Upper lobe of left lung (tissue), 6 donors: Measurements from ENCODE around the gene HOXD10. TPM values are rescaled to one million over a fixed set of nuclear protein-coding genes. Genes with fewer than 3 reads are reported as not detected.

Source experiments
- ATAC-seq, 2 donors: fragments of 200-7000 bp; cut with Tn5 transposase; one replicate each; pipeline ENCODE4 v1.9.1; 2022; ENCODE audit warnings: mild to moderate bottlenecking in 2 of 2, moderate library complexity in 2 of 2; ENCODE audit not compliant: low FRiP score in 2 of 2
- DNase-seq, 2 donors: peaks; one replicate each; pipeline ENCODE4 v3.0.0-alpha.2; 2019 to 2020
- H3K27ac ChIP-seq, 4 donors: fragments of 200-600 bp; sonication (generic); one replicate each; pipeline ENCODE4 v1.5.1; 2016 to 2019
- H3K27me3 ChIP-seq, 4 donors: fragments of 200-600 bp; sonication (generic); one replicate each; pipeline ENCODE4 v1.5.1; 2017 to 2019
- H3K36me3 ChIP-seq, 4 donors: fragments of 200-600 bp; sonication (generic); one replicate each; pipeline ENCODE4 v1.5.1; 2016 to 2019
- H3K4me1 ChIP-seq, 4 donors: fragments of 200-600 bp; sonication (generic); one replicate each; pipeline ENCODE4 v1.5.1; 2018 to 2019
- H3K4me3 ChIP-seq, 4 donors: fragments of 200-600 bp; sonication (generic); one replicate each; pipeline ENCODE4 v1.5.1; 2017 to 2019; ENCODE audit warnings: mild to moderate bottlenecking in 2 of 4, moderate library complexity in 1 of 4
- H3K9me3 ChIP-seq, 4 donors: fragments of 200-600 bp; sonication (generic); one replicate each; pipeline ENCODE4 v1.5.1; 2018 to 2019
- CTCF ChIP-seq, 6 experiments: fragments of 450-650 bp in 4 of 6; fragments of 200-600 bp in 2 of 6; sonication (generic) in 2 of 6; IDR thresholded peaks; one replicate each; pipeline ENCODE4 v1.5.1; 2016 to 2019; ENCODE audit warnings: antibody characterized with exemption in 6 of 6
- EP300 ChIP-seq, 4 donors: sonication (generic); formaldehyde crosslinking; IDR thresholded peaks; one replicate each; pipeline ENCODE4 v1.5.1; 2017; ENCODE audit warnings: antibody characterized with exemption in 4 of 4, control low read depth in 2 of 4
- POLR2A ChIP-seq, 4 donors: fragments of 450-650 bp; IDR thresholded peaks; one replicate each; pipeline ENCODE4 v1.5.1; 2016 to 2017; ENCODE audit warnings: antibody characterized with exemption in 4 of 4, mild to moderate bottlenecking in 2 of 4
- POLR2AphosphoS5 ChIP-seq, 2 donors: sonication (generic); formaldehyde crosslinking; IDR thresholded peaks; one replicate each; pipeline ENCODE4 v1.5.1; 2017; ENCODE audit warnings: antibody characterized with exemption in 2 of 2
- WGBS, 2 donors: methylation state at CpG; one replicate each; pipeline ENCODE4 v1.1.5; 2017 to 2018; 5-methylcytosine and 5-hydroxymethylcytosine counted together
- total RNA-seq, 6 donors: library from RNA; depleted of rRNA in 4 of 6; stranded (reverse); fragments of >200 nt in 4 of 6; gene quantifications; one replicate each; pipeline versions ENCODE4 v1.1.0 to v1.2.1, GENCODE V29; 2016 to 2021
- donor health status: DM: no; HTN: no; CAD: no; lungs with moderate emphysema.
- donor health status: DM: no; HTN: yes; CAD: no; lungs with severe emphysema.

The HOXD10 gene
- total RNA-seq, 6 donors from 2014 or later = 0.47 to 0.55 TPM; not detected in 4

GRCh38 chr2:176148751-176149421, 32.3 kb downstream of the HOXD10 start:
- ATAC-seq (no peak), DNase-seq (no peak)

GRCh38 chr2:176149481-176149938, 32.9 kb downstream of the HOXD10 start:
- no peak overlapping the region for H3K27ac ChIP-seq
- TF ChIP-seq EP300 (IDR thresholded peaks at IDR 0.05) = no peak
- TF ChIP-seq CTCF (IDR thresholded peaks at IDR 0.05) = no peak
- TF ChIP-seq POLR2AphosphoS5 (IDR thresholded peaks at IDR 0.05) = no peak
- no peak for TF ChIP-seq POLR2A (IDR thresholded peaks at IDR 0.05)
- WGBS, 2 donors = 15 to 19% methylated on average over 22 of the region's 22 CpGs
- ATAC-seq (no peak), DNase-seq (no peak)
- peaks cover 0 to 74% (median 36%) of the 10 kb centered on the region in 4 donors for H3K27me3 ChIP-seq
- peaks cover 0 to 34% (median 7%) of the 10 kb centered on the region in 4 donors for H3K4me1 ChIP-seq
- H3K36me3 ChIP-seq = no peaks in the 10 kb centered on the region
- no peak overlapping the region for H3K4me3 ChIP-seq
- H3K9me3 ChIP-seq = no peaks in the 10 kb centered on the region

More at GRCh38 chr2:176148751-176149421, 32.3 kb downstream of the HOXD10 start:
- no peak overlapping the region for H3K4me3 ChIP-seq
- peaks cover 0 to 34% (median 7%) of the 10 kb centered on the region in 4 donors for H3K4me1 ChIP-seq
- peaks cover 0 to 72% (median 36%) of the 10 kb centered on the region in 4 donors for H3K27me3 ChIP-seq
- WGBS, 2 donors = 23% methylated on average over 11 of the region's 11 CpGs
- H3K9me3 ChIP-seq = no peaks in the 10 kb centered on the region
- no peak for TF ChIP-seq EP300 (IDR thresholded peaks at IDR 0.05)
- no peak for TF ChIP-seq POLR2AphosphoS5 (IDR thresholded peaks at IDR 0.05)
- no peak for TF ChIP-seq POLR2A (IDR thresholded peaks at IDR 0.05)
- TF ChIP-seq CTCF (IDR thresholded peaks at IDR 0.05) = no peak
- H3K27ac ChIP-seq = no peak overlapping the region
- H3K36me3 ChIP-seq = no peaks in the 10 kb centered on the region

GRCh38 chr2:176149939-176150583, 33.5 kb downstream of the HOXD10 start:
- peaks cover 0 to 34% (median 7%) of the 10 kb centered on the region in 4 donors for H3K4me1 ChIP-seq
- H3K27ac ChIP-seq = no peak overlapping the region
- no peak overlapping the region for H3K4me3 ChIP-seq
- H3K36me3 ChIP-seq = no peaks in the 10 kb centered on the region
- DNase-seq = no peak
- TF ChIP-seq EP300 (IDR thresholded peaks at IDR 0.05) = no peak
- TF ChIP-seq POLR2AphosphoS5 (IDR thresholded peaks at IDR 0.05) = no peak
- TF ChIP-seq POLR2A (IDR thresholded peaks at IDR 0.05) = no peak
- TF ChIP-seq CTCF (IDR thresholded peaks at IDR 0.05) = no peak
- H3K9me3 ChIP-seq = no peaks in the 10 kb centered on the region
- WGBS, 2 donors = 14 to 20% methylated on average over 24 of the region's 24 CpGs
- H3K27me3 ChIP-seq = peaks cover 0 to 79% (median 35%) of the 10 kb centered on the region in 4 donors
- ATAC-seq = no peak

GRCh38 chr2:176150584-176151441, 34.2 kb downstream of the HOXD10 start:
- 15 to 31% methylated on average over 7 to 14 of the region's 14 CpGs for WGBS, 2 donors
- H3K4me1 ChIP-seq = peaks cover 0 to 34% (median 7%) of the 10 kb centered on the region in 4 donors
- H3K4me3 ChIP-seq = no peak overlapping the region
- peaks cover 0 to 81% (median 34%) of the 10 kb centered on the region in 4 donors for H3K27me3 ChIP-seq
- TF ChIP-seq EP300 (IDR thresholded peaks at IDR 0.05) (no peak), POLR2A (IDR thresholded peaks at IDR 0.05) (no peak), POLR2AphosphoS5 (IDR thresholded peaks at IDR 0.05) (no peak), CTCF (IDR thresholded peaks at IDR 0.05) (no peak)
- H3K27ac ChIP-seq = no peak overlapping the region
- ATAC-seq (no peak), DNase-seq (no peak)
- no peaks in the 10 kb centered on the region for H3K36me3 ChIP-seq
- no peaks in the 10 kb centered on the region for H3K9me3 ChIP-seq
